Sigmoid colon (tissue), 7 donors: Measurements from ENCODE around the gene DNAH7. TPM values are rescaled to one million over a fixed set of nuclear protein-coding genes. Genes with fewer than 3 reads are reported as not detected.

ENCODE experiments used
- DNase-seq: peaks from one replicate; pipeline ENCODE4 v3.0.0-alpha.2; 2019
- H3K27ac ChIP-seq, 4 donors: fragments of 200-600 bp; sonication (generic); one replicate each; pipeline ENCODE4 v1.5.1; 2016 to 2019; ENCODE audit warnings: mild to moderate bottlenecking in 1 of 4
- H3K27me3 ChIP-seq, 3 donors: fragments of 200-600 bp; sonication (generic); one replicate each; pipeline ENCODE4 v1.5.1; 2019; ENCODE audit warnings: mild to moderate bottlenecking in 1 of 3
- H3K36me3 ChIP-seq, 4 donors: fragments of 200-600 bp; sonication (generic); one replicate each; pipeline ENCODE4 v1.5.1; 2016 to 2019
- H3K4me1 ChIP-seq, 4 donors: fragments of 200-600 bp; sonication (generic); one replicate each; pipeline ENCODE4 v1.5.1; 2017 to 2019
- H3K4me3 ChIP-seq, 4 donors: fragments of 200-600 bp; sonication (generic); one replicate each; pipeline ENCODE4 v1.5.1; 2017 to 2019; ENCODE audit warnings: mild to moderate bottlenecking in 2 of 4, moderate library complexity in 1 of 4
- H3K9me3 ChIP-seq, 4 donors: fragments of 200-600 bp in 3 of 4; sonication (generic) in 3 of 4; one replicate each; pipeline versions ENCODE4 v1.5.1 to v1.6.1; 2013 to 2019
- CTCF ChIP-seq, 4 experiments: fragments of 450-650 bp in 3 of 4; fragments of 200-600 bp in 1 of 4; IDR thresholded peaks; one replicate each; pipeline ENCODE4 v1.5.1; 2016 to 2019; ENCODE audit warnings: antibody characterized with exemption in 4 of 4, mild to moderate bottlenecking in 3 of 4, moderate library complexity in 2 of 4
- EP300 ChIP-seq, 4 donors: sonication (generic); formaldehyde crosslinking; IDR thresholded peaks; one replicate each; pipeline ENCODE4 v1.6.1; 2017; ENCODE audit warnings: antibody characterized with exemption in 4 of 4
- POLR2A ChIP-seq, 2 donors: fragments of 450-650 bp; IDR thresholded peaks; one replicate each; pipeline ENCODE4 v1.6.1; 2016; ENCODE audit warnings: antibody characterized with exemption in 2 of 2, mild to moderate bottlenecking in 2 of 2, moderate library complexity in 2 of 2
- POLR2AphosphoS5 ChIP-seq, 4 donors: sonication (generic); formaldehyde crosslinking; IDR thresholded peaks; one replicate each; pipeline ENCODE4 v1.6.1; 2017; ENCODE audit warnings: antibody characterized with exemption in 4 of 4
- WGBS, 2 donors: extraction: QIAGEN DNeasy Blood & Tissue Kit; methylation state at CpG; one replicate each; pipeline ENCODE4 v1.1.7; 2013; 5-methylcytosine and 5-hydroxymethylcytosine counted together
- intact Hi-C: fragments of 100-400 bp; cut with DNase I; formaldehyde crosslinking; loops from one replicate; pipeline ENCODE4 v1.15.1; 2023
- polyA plus RNA-seq, 3 donors: library from polyadenylated mRNA; stranded (reverse); fragments of 200-250 nt; gene quantifications; one replicate each; pipeline ENCODE4 v1.2.3, GENCODE V29; 2013
- total RNA-seq, 4 donors: library from RNA; depleted of rRNA; stranded (reverse); fragments of >200 nt; gene quantifications; one replicate each; pipeline ENCODE4 v1.1.0, GENCODE V29; 2016
- donor health status: healthy with polysubstance abuse.
- donor health status: Bipolar disorder and iron deficiency.
- donor health status: healthy.

Gene DNAH7
- total and polyA plus RNA-seq, 7 donors, result 0.36 to 1.9 (median 0.99) TPM

- 77 to 84% methylated on average over 1 of the region's 1 CpG for WGBS, 2 donors
- DNase-seq, result no peak
- H3K9me3 ChIP-seq, result no peaks in the 10 kb centered on the region
- TF ChIP-seq POLR2AphosphoS5 (IDR thresholded peaks at IDR 0.05) (no peak), EP300 (IDR thresholded peaks at IDR 0.05) (no peak), CTCF (IDR thresholded peaks at IDR 0.05) (no peak), POLR2A (IDR thresholded peaks at IDR 0.05) (no peak)
- no peak overlapping the region for H3K4me3 ChIP-seq
- H3K27me3 ChIP-seq, result no peaks in the 10 kb centered on the region
- intact Hi-C loops, result no loop called here
- H3K4me1 ChIP-seq, result peaks cover 0 to 8% (median 0%) of the 10 kb centered on the region in 4 donors
- H3K36me3 ChIP-seq, result no peaks in the 10 kb centered on the region
- no peak overlapping the region for H3K27ac ChIP-seq
These were observed 165.8 kb downstream of the DNAH7 start for GRCh38 chr2:195902857-195903256.

DNA sequence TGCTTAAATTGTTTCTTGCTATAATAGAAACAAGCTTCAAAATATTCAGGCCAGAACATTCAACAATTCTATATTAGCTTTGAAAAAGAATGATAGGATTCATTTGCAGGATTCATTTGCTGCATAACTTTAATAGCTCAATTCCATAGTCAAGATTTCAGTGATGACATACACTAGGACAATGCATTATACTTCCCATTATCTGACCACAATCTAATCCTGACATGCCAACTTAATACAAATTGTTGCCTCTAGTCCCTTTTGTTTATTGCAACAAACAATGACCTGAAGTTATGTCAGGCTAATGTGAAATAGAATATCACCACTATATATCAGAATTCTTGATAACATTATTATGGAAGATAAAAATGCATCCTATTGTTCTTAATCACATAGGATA lies 169.4 kb downstream of the DNAH7 start:
- intact Hi-C loops, result no loop called here
- Histone ChIP-seq H3K36me3 (no peaks in the 10 kb centered on the region), H3K27ac (no peak overlapping the region), H3K4me3 (no peak overlapping the region), H3K4me1 (peaks cover 0 to 8% (median 0%) of the 10 kb centered on the region in 4 donors), H3K9me3 (no peaks in the 10 kb centered on the region), H3K27me3 (no peaks in the 10 kb centered on the region)
- TF ChIP-seq POLR2AphosphoS5 (IDR thresholded peaks at IDR 0.05) (no peak), POLR2A (IDR thresholded peaks at IDR 0.05) (no peak), CTCF (IDR thresholded peaks at IDR 0.05) (no peak), EP300 (IDR thresholded peaks at IDR 0.05) (no peak)
- DNase-seq, result no peak

DNA sequence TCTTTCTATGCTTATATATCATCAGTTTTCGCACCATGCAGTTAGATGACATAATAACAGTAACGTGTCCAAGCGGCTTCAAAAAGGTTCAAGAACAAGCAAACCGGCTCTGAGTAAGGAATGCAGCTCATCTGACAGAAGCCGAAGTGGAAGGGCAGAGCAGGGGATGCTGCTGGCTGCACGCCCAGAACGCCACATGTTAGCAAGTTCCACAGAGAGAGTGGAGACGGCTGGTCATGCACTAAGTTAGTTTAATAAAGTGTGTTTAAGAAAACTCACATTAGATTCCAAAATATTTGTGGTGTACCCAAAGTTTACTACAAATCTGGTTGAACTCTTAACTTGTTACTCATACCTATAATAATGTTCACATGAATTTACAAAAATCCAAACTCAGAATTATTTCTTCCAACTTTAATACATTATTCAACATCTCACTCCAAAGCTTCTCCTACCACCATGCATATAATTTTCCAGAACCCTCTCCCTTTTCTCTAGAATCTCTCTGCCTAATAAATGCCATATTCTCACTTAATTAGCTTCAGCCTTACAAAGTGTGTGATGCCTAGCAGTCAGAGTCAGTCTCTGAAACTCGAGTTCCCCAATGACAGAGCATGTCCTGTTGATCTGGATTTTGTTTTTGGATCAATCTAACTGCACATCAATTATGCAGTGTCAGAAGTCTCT lies 170.0 kb downstream of the DNAH7 start:
- no peaks in the 10 kb centered on the region for H3K9me3 ChIP-seq
- H3K27me3 ChIP-seq, result no peaks in the 10 kb centered on the region
- intact Hi-C loops, result no loop called here
- no peaks in the 10 kb centered on the region for H3K36me3 ChIP-seq
- TF ChIP-seq POLR2AphosphoS5 (IDR thresholded peaks at IDR 0.05) (no peak), CTCF (IDR thresholded peaks at IDR 0.05) (no peak)
- peaks cover 0 to 8% (median 0%) of the 10 kb centered on the region in 4 donors for H3K4me1 ChIP-seq
- peak; percentile 84 for DNase-seq
- 68 to 74% methylated on average over 9 of the region's 9 CpGs for WGBS, 2 donors
- no peak overlapping the region for H3K4me3 ChIP-seq
- no peak overlapping the region for H3K27ac ChIP-seq

DNA sequence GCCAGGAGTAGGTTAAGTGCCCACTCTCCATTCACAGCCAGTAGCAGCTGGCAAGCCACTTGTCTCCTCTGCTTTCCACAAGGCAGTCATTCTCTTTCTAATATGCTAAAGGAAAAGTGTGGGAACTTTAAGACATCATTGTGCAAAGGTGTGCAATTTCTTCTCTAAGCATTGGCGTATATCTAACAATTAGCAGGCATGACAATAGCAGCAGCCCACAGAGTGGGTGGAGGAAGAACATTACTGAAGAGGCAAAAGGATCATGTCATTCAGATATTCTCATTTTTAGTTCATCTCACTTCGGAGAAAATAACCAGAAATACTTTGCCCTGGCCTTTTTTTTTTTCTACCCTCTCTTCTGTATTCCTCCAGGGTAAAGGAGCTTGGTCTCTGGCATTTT lies 177.6 kb downstream of the DNAH7 start:
- H3K9me3 ChIP-seq, result no peaks in the 10 kb centered on the region
- TF ChIP-seq POLR2A (IDR thresholded peaks at IDR 0.05) (no peak), CTCF (IDR thresholded peaks at IDR 0.05) (no peak), EP300 (IDR thresholded peaks at IDR 0.05) (no peak)
- H3K36me3 ChIP-seq, result no peaks in the 10 kb centered on the region
- no peaks in the 10 kb centered on the region for H3K4me1 ChIP-seq
- no peak overlapping the region for H3K4me3 ChIP-seq
- no peak overlapping the region for H3K27ac ChIP-seq
- no peaks in the 10 kb centered on the region for H3K27me3 ChIP-seq
- intact Hi-C loops, result no loop called here
- WGBS, 2 donors, result 90 to 92% methylated on average over 2 of the region's 2 CpGs
- no peak for DNase-seq

DNA sequence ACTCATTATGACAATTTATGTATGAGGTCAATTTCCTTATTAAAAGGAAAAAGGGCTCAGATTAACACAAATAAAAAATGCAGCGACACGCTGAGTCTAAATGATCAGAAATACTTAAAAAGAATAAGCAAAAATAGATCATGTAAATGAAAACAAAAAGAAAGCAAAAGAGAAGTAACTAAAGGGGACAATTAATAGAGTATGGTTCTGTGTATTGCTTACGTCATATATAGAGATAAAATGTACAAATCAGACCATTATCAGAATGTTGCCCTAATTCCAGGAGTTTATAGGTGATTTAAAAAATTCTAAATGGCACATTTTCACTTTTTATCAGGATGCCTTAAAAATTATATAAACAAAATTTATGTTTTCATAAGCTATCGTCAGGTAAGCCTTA lies 189.5 kb downstream of the DNAH7 start:
- H3K36me3 ChIP-seq, result no peaks in the 10 kb centered on the region
- DNase-seq, result no peak
- WGBS, 2 donors, result 86 to 89% methylated on average over 4 of the region's 4 CpGs
- H3K4me1 ChIP-seq, result no peaks in the 10 kb centered on the region
- H3K27me3 ChIP-seq, result no peaks in the 10 kb centered on the region
- no peak overlapping the region for H3K4me3 ChIP-seq
- H3K27ac ChIP-seq, result no peak overlapping the region
- intact Hi-C loops, result no loop called here
- TF ChIP-seq CTCF (IDR thresholded peaks at IDR 0.05) (no peak), POLR2A (IDR thresholded peaks at IDR 0.05) (no peak), EP300 (IDR thresholded peaks at IDR 0.05) (no peak), POLR2AphosphoS5 (IDR thresholded peaks at IDR 0.05) (no peak)
- no peaks in the 10 kb centered on the region for H3K9me3 ChIP-seq
